OCI-LY3 (cell line): ENCODE results near the gene ATP2A1.

Experiments used
- CTCF ChIP-seq: fragments of 200-600, 300-600 bp; sonication (generic); IDR thresholded peaks from 2 replicates; pipeline ENCODE4 v1.5.1; 2014; ENCODE audit warnings: antibody characterized with exemption, low read length, low read depth
- EZH2phosphoT487 ChIP-seq: fragments of 200-600 bp; shearing (Covaris generic); IDR thresholded peaks from 2 replicates; pipeline ENCODE4 v1.6.1; 2018; ENCODE audit warnings: antibody characterized with exemption, mixed run types, low read depth

GRCh38 chr16:28913946-28914724, 35.8 kb downstream of the ATP2A1 start:
- TF ChIP-seq CTCF: no peak
- no peak for TF ChIP-seq EZH2phosphoT487
